CD4-positive, alpha-beta memory T cell (primary cell): Measurements from ENCODE around the gene GNAI3. TPM values are rescaled to one million over a fixed set of nuclear protein-coding genes. Genes with fewer than 3 reads are reported as not detected.
"Not testable (repeated sequence)": the region's sequence is repeated elsewhere in the genome, so short reads cannot be mapped to it uniquely, and the experiment has no call there.

Experiments
- CTCF ChIA-PET: fragments of 350-600 bp; sonication (Branson Sonifier 250); formaldehyde crosslinking; loops from one replicate; lab custom pipeline; 2021; ENCODE audit warnings: inconsistent platforms; ENCODE audit not compliant: partially characterized antibody; lab: Charles Lee
- POLR2A ChIA-PET: fragments of 350-600 bp; sonication (Branson Sonifier 250); formaldehyde crosslinking; loops from one replicate; lab custom pipeline; 2021; ENCODE audit not compliant: partially characterized antibody; lab: Charles Lee
- DNase-seq, 5 donors: peaks; one replicate each; pipeline versions ENCODE4 v3.0.0 to v3.0.0-alpha.2; 2020 to 2022; ENCODE audit warnings: mixed read lengths in 1 of 5
- H3K27ac ChIP-seq: one replicate; pipeline ENCODE4 v1.7.0; 2013; ENCODE audit warnings: low read depth, low read length
- H3K27me3 ChIP-seq: 2 replicates; pipeline ENCODE4 v1.7.0; 2013; ENCODE audit warnings: mild to moderate bottlenecking, low read length, moderate library complexity; ENCODE audit not compliant: insufficient read depth
- H3K36me3 ChIP-seq: 2 replicates; pipeline ENCODE4 v1.7.0; 2013; ENCODE audit warnings: mild to moderate bottlenecking, low read length, moderate library complexity; ENCODE audit not compliant: insufficient read depth
- H3K4me1 ChIP-seq: 2 replicates; pipeline ENCODE4 v1.7.0; 2013; ENCODE audit warnings: mild to moderate bottlenecking, low read length, moderate library complexity; ENCODE audit not compliant: insufficient read depth
- H3K4me3 ChIP-seq, 2 donors: one replicate each; pipeline ENCODE4 v1.7.0; 2013; ENCODE audit warnings: low read length in 2 of 2, mild to moderate bottlenecking in 1 of 2
- H3K9me3 ChIP-seq, 2 donors: one replicate each; pipeline ENCODE4 v1.7.0; 2013; ENCODE audit warnings: low read length in 2 of 2, control low read depth in 1 of 2; ENCODE audit not compliant: control insufficient read depth in 1 of 2
- H3K27ac Mint-ChIP-seq, 7 donors: one replicate each; pipeline ENCODE4 v1.8.0; 2020 to 2021; ENCODE audit warnings: mixed read lengths in 7 of 7, mild to moderate bottlenecking in 6 of 7, inconsistent platforms in 3 of 7, moderate library complexity in 3 of 7
- H3K27me3 Mint-ChIP-seq, 2 donors: one replicate each; pipeline ENCODE4 v1.8.0; 2020 to 2021; ENCODE audit warnings: mixed read lengths in 2 of 2
- H3K36me3 Mint-ChIP-seq, 2 donors: one replicate each; pipeline ENCODE4 v1.8.0; 2020 to 2021; ENCODE audit warnings: mixed read lengths in 2 of 2, inconsistent platforms in 1 of 2, mild to moderate bottlenecking in 1 of 2
- H3K4me1 Mint-ChIP-seq, 4 donors: one replicate each; pipeline ENCODE4 v1.8.0; 2020 to 2021; ENCODE audit warnings: mixed read lengths in 4 of 4, mild to moderate bottlenecking in 1 of 4
- H3K4me3 Mint-ChIP-seq, 8 donors: one replicate each; pipeline ENCODE4 v1.8.0; 2020 to 2021; ENCODE audit warnings: mixed read lengths in 8 of 8, mild to moderate bottlenecking in 7 of 8, moderate library complexity in 6 of 8, inconsistent platforms in 3 of 8
- H3K9me3 Mint-ChIP-seq, 8 donors: one replicate each; pipeline ENCODE4 v1.8.0; 2020 to 2021; ENCODE audit warnings: mixed read lengths in 8 of 8, mild to moderate bottlenecking in 5 of 8, inconsistent platforms in 3 of 8, moderate library complexity in 1 of 8
- intact Hi-C: fragments of 100-400 bp; cut with micrococcal nuclease; formaldehyde crosslinking; loops from one replicate; pipeline ENCODE4 v1.15.1; 2023
- polyA plus RNA-seq, 2 donors: library from polyadenylated mRNA; unstranded; fragments of 300-500 nt; fragmentation: Illumina TruSeq; gene quantifications; one replicate each; pipeline ENCODE4 v1.2.3, GENCODE V29; 2021
- total RNA-seq, 2 experiments: library from RNA; stranded (reverse); gene quantifications; one replicate each; pipeline ENCODE4 v1.2.3, GENCODE V29; 2021

GNAI3 gene
- total and polyA plus RNA-seq, 4 experiments from 2014 or later: 7.7 to 11.6 (median 8.9) TPM

- no peaks in the 10 kb centered on the region for H3K9me3 ChIP-seq
- Mint-ChIP-seq H3K36me3 (peaks cover 0 to 12% of the 10 kb centered on the region in 2 donors), H3K27me3 (peaks cover 1 to 5% of the 10 kb centered on the region in 2 donors), H3K27ac (peak overlapping the region in 1 of 7 donors; percentile 48), H3K4me3 (peak overlapping the region in 7 of 8 donors; percentile 10 to 93 (median 57)), H3K4me1 (peaks cover 7 to 25% (median 15%) of the 10 kb centered on the region in 4 donors), H3K9me3 (no peaks in the 10 kb centered on the region)
- H3K36me3 ChIP-seq: no peaks in the 10 kb centered on the region
- no peaks in the 10 kb centered on the region for H3K27me3 ChIP-seq
- ChIA-PET POLR2A (no interaction called here), CTCF (interaction anchor here (0.8 to 1.6 kb wide), 3 partner anchors 117 to 327 kb away, joined by 3 to 4 read pairs (median 3); partner anchors contain the start of gene AHCYL1)
- intact Hi-C loops: loop anchor here (5.0 kb wide), 1 partner anchor 325 kb away; the partner anchor contains the start of gene AHCYL1
- no peak overlapping the region for H3K27ac ChIP-seq
- DNase-seq: no peak
- H3K4me1 ChIP-seq: peaks cover 12% of the 10 kb centered on the region
- H3K4me3 ChIP-seq: no peak overlapping the region
These were observed 109.0 kb downstream of the GNAI3 start for GRCh38 chr1:109657395-109657794.

GRCh38 chr1:109657970-109658369 is 109.6 kb downstream of the GNAI3 start:
- peaks cover 0 to 12% of the 10 kb centered on the region in 2 donors for H3K36me3 Mint-ChIP-seq
- H3K9me3 Mint-ChIP-seq: no peaks in the 10 kb centered on the region
- ChIA-PET POLR2A (interaction anchor here (0.8 to 1.4 kb wide), 2 partner anchors 10 to 14 kb away, joined by 3 read pairs; partner anchors contain the start of gene GSTM2), CTCF (interaction anchor here (1.0 kb wide), 2 partner anchors 18 to 325 kb away, joined by 3 to 8 read pairs; no protein-coding TSS in a partner anchor)
- peaks cover 1 to 4% of the 10 kb centered on the region in 2 donors for H3K27me3 Mint-ChIP-seq
- H3K27ac ChIP-seq: no peak overlapping the region
- H3K4me1 Mint-ChIP-seq: peaks cover 7 to 25% (median 15%) of the 10 kb centered on the region in 4 donors
- intact Hi-C loops: loop anchor here (5.0 kb wide), 1 partner anchor 324 kb away; the partner anchor contains the start of gene AHCYL1
- no peak for DNase-seq
- peaks cover 12% of the 10 kb centered on the region for H3K4me1 ChIP-seq
- no peaks in the 10 kb centered on the region for H3K27me3 ChIP-seq
- peak overlapping the region in 5 of 8 donors; percentile 44 to 66 (median 59) for H3K4me3 Mint-ChIP-seq
- no peak overlapping the region for H3K4me3 ChIP-seq
- no peak overlapping the region for H3K27ac Mint-ChIP-seq
- no peaks in the 10 kb centered on the region for H3K36me3 ChIP-seq
- no peaks in the 10 kb centered on the region for H3K9me3 ChIP-seq

GRCh38 chr1:109658533-109659042 is 110.2 kb downstream of the GNAI3 start:
- peaks cover 0 to 3% of the 10 kb centered on the region in 2 donors for H3K27me3 Mint-ChIP-seq
- CTCF ChIA-PET: interaction anchor here (1.0 kb wide), 1 partner anchor 18 kb away, joined by 8 read pairs; no protein-coding TSS in a partner anchor

GRCh38 chr1:109659145-109659544 is 110.7 kb downstream of the GNAI3 start:
- ChIA-PET POLR2A (interaction anchor here (1.4 kb wide), 1 partner anchor 15 kb away, joined by 3 read pairs; no protein-coding TSS in a partner anchor), CTCF (no interaction called here)
- Mint-ChIP-seq H3K9me3 (no peaks in the 10 kb centered on the region), H3K27me3 (peaks cover 0 to 2% of the 10 kb centered on the region in 2 donors), H3K36me3 (peaks cover 0 to 12% of the 10 kb centered on the region in 2 donors), H3K4me3 (no peak overlapping the region), H3K27ac (peak overlapping the region in 2 of 7 donors; percentile 26 to 36), H3K4me1 (peaks cover 7 to 25% (median 15%) of the 10 kb centered on the region in 4 donors)
- DNase-seq: no peak
- Histone ChIP-seq H3K4me1 (peaks cover 12% of the 10 kb centered on the region), H3K27ac (no peak overlapping the region), H3K4me3 (no peak overlapping the region), H3K36me3 (no peaks in the 10 kb centered on the region), H3K9me3 (no peaks in the 10 kb centered on the region), H3K27me3 (no peaks in the 10 kb centered on the region)
- intact Hi-C loops: loop anchor here (5.0 kb wide), 1 partner anchor 323 kb away; the partner anchor contains the start of gene AHCYL1

More at GRCh38 chr1:109658533-109659042, 110.2 kb downstream of the GNAI3 start:
- Histone ChIP-seq H3K36me3 (no peaks in the 10 kb centered on the region), H3K4me1 (peaks cover 12% of the 10 kb centered on the region), H3K27me3 (no peaks in the 10 kb centered on the region), H3K27ac (no peak overlapping the region), H3K4me3 (no peak overlapping the region), H3K9me3 (no peaks in the 10 kb centered on the region)
- POLR2A ChIA-PET: interaction anchor here (0.8 to 1.4 kb wide), 2 partner anchors 10 to 15 kb away, joined by 3 read pairs; partner anchors contain the start of gene GSTM2
- H3K4me1 Mint-ChIP-seq: peaks cover 7 to 25% (median 15%) of the 10 kb centered on the region in 4 donors
- H3K36me3 Mint-ChIP-seq: peaks cover 0 to 12% of the 10 kb centered on the region in 2 donors
- DNase-seq: no peak
- H3K27ac Mint-ChIP-seq: peak overlapping the region in 1 of 7 donors; percentile 29
- H3K4me3 Mint-ChIP-seq: peak overlapping the region in 1 of 8 donors; percentile 30
- no peaks in the 10 kb centered on the region for H3K9me3 Mint-ChIP-seq
- intact Hi-C loops: loop anchor here (5.0 kb wide), 1 partner anchor 324 kb away; the partner anchor contains the start of gene AHCYL1

- H3K9me3 ChIP-seq: no peaks in the 10 kb centered on the region
- H3K27ac Mint-ChIP-seq: peak overlapping the region in 2 of 7 donors; percentile 18 to 29
- H3K4me3 Mint-ChIP-seq: no peak overlapping the region
- H3K27me3 Mint-ChIP-seq: no peaks in the 10 kb centered on the region
- peaks cover 0 to 12% of the 10 kb centered on the region in 2 donors for H3K36me3 Mint-ChIP-seq
- no peaks in the 10 kb centered on the region for H3K27me3 ChIP-seq
- ChIA-PET CTCF (interaction anchor here (1.2 kb wide), 1 partner anchor 20 kb away, joined by 7 read pairs; no protein-coding TSS in a partner anchor), POLR2A (no interaction called here)
- peaks cover 7 to 21% (median 10%) of the 10 kb centered on the region in 4 donors for H3K4me1 Mint-ChIP-seq
- H3K9me3 Mint-ChIP-seq: no peaks in the 10 kb centered on the region
- peaks cover 10% of the 10 kb centered on the region for H3K4me1 ChIP-seq
- intact Hi-C loops: loop anchor here (5.0 kb wide), 1 partner anchor 322 kb away; the partner anchor contains the start of gene AHCYL1
- H3K27ac ChIP-seq: no peak overlapping the region
- no peaks in the 10 kb centered on the region for H3K36me3 ChIP-seq
- no peak for DNase-seq
- no peak overlapping the region for H3K4me3 ChIP-seq
These were observed 111.7 kb downstream of the GNAI3 start for GRCh38 chr1:109659997-109660690.

GRCh38 chr1:109660691-109661026 is 112.2 kb downstream of the GNAI3 start:
- intact Hi-C loops, H3K27me3 Mint-ChIP-seq, H3K4me1 ChIP-seq, H3K4me3 ChIP-seq, H3K27me3 ChIP-seq, H3K4me3 Mint-ChIP-seq, POLR2A ChIA-PET, H3K27ac ChIP-seq, H3K9me3 ChIP-seq, H3K9me3 Mint-ChIP-seq, H3K36me3 ChIP-seq, H3K36me3 Mint-ChIP-seq: not testable (repeated sequence)
- H3K4me1 Mint-ChIP-seq: peaks cover 4 to 16% (median 6%) of the 10 kb centered on the region in 4 donors
- peak overlapping the region in 1 of 7 donors; percentile 18 for H3K27ac Mint-ChIP-seq
- CTCF ChIA-PET: interaction anchor here (1.2 kb wide), 1 partner anchor 20 kb away, joined by 7 read pairs; no protein-coding TSS in a partner anchor
- DNase-seq: peak in 1 of 5 donors; percentile 13
